Eye (tissue), 1 donor: Measurements from ENCODE around the gene SERPINH1.

Experiments used
- DNase-seq: peaks from one replicate; pipeline ENCODE4 v3.0.0-alpha.2; 2015

Gene SERPINH1

DNA sequence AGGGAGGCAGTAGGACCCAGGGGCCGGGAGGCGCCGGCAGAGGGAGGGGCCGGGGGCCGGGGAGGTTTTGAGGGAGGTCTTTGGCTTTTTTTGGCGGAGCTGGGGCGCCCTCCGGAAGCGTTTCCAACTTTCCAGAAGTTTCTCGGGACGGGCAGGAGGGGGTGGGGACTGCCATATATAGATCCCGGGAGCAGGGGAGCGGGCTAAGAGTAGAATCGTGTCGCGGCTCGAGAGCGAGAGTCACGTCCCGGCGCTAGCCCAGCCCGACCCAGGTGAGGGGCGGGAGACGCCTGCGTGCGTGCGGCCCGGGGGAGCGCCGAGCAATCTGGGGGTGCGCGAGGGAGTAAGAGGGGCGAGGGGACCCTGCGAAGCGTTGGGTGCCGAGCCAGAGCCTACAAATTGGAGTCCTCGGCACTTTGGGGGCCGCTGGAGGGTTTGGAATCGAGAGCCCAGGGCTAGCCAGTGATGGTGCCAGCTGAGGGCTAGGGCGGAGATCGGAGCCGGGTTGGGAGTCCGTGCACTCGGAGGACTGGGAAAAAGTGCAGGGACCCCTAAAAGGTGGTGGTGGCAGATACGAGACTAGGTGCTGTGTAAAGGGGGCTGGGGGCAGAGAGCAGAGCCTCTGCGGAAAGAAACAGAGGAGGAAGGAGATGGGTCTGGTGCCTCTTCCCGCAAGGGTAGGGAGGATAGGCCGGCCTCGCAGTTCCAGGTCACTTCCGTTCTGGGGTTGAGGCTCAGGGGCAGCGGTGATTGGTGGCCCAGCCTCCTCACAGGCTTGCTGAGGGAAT lies at the start of gene SERPINH1:
TSS of gene SERPINH1 (plus strand) at position 206 of the 788 bp plus-strand sequence. CDS start 4,097 bp downstream, outside the sequence.
- peak; percentile 94 for DNase-seq

DNA sequence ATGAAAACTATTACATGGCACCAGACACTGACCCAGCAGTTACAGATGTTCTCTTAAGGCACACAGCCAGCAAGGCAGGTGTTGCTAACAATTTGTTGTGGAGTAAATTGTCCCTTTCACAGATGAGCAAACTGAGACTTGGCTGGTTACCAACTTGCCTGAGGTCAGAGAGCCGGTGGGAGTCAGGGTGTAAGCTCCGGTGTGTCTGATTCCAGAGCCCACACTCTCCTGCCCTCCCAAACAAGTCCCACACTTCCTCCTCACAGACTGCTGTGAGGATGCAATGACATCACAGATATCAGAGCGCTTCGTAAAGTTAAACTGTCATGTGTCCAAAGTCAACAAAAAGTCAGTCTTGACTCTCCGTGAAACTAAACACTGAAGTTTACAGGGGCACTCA lies 48.8 kb upstream of the SERPINH1 start:
- DNase-seq = no peak

DNA sequence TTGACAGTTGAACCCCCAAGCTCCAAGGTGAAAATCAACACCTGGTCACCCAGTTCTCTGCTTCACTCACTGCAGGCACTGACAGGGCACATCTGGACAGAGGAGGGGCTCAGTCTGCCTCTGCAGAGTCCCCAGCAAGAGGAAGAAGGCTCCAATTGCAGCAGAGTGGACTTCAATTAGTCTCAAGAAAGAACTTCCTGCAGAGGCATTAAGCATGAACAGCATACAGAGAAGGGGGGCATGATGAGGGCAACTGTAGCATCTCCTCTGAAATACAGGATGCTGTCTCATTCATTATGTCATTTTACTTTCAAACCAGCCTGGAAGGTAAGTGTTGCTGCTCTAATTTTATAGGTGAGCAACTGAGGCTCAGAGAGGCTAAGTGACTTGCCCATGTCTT lies 47.5 kb upstream of the SERPINH1 start:
- DNase-seq = no peak

DNA sequence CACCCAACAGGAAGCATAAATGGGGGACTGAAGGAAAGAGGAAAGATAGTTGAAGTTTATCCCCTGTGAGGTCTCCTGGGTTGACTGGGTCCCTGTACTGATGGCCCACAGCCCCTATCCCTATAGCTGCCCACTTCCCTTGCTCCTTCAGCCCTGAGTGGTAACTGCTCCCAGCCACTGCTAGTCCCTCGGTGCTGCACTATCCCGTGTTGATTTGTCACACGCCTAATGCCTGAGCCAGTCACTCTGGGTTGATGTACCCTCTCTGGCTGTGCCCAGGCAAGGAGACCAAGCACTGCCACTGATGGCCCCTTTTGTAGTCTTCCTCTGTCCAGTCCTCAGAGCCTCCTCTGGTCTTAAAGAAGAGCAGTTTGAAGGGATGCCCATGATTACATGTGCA lies 45.9 kb upstream of the SERPINH1 start:
- DNase-seq = no peak

DNA sequence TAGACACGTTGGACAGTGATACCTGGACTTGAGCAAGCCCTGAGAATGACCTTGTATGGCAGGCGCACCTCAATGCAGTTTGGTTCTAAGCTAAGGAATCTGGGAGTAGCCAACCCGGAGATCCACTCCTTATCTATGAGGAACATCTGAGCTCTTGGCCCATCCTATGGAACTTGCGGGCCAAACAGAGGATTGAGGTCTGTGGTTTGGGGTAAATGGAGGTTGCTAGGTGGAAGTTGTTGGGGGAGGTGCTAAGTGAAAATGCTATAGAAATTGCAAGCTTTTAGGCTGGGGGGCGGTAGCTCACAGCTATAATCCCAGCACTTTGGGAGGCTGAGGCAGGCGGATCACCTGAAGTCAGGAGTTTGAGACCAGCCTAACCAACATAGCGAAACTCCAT lies 45.2 kb upstream of the SERPINH1 start:
- no peak for DNase-seq

DNA sequence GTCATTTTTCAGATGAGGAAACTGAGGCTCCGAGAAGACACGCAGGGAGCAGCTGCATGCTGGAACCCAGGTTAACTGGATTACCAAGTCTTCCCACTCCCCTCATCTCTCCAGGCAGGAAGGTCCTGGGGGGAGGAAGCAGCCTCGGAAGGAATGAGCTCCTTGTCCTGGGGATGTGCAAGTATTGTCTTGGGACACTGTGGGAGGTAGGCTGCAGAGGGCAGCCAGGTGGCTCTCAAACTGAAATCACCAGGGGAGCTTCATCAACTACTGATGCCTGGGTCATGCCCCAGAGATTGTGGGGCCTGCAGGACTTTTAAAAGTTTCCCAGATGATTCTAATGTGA lies 43.9 kb upstream of the SERPINH1 start:
- DNase-seq = no peak

DNA sequence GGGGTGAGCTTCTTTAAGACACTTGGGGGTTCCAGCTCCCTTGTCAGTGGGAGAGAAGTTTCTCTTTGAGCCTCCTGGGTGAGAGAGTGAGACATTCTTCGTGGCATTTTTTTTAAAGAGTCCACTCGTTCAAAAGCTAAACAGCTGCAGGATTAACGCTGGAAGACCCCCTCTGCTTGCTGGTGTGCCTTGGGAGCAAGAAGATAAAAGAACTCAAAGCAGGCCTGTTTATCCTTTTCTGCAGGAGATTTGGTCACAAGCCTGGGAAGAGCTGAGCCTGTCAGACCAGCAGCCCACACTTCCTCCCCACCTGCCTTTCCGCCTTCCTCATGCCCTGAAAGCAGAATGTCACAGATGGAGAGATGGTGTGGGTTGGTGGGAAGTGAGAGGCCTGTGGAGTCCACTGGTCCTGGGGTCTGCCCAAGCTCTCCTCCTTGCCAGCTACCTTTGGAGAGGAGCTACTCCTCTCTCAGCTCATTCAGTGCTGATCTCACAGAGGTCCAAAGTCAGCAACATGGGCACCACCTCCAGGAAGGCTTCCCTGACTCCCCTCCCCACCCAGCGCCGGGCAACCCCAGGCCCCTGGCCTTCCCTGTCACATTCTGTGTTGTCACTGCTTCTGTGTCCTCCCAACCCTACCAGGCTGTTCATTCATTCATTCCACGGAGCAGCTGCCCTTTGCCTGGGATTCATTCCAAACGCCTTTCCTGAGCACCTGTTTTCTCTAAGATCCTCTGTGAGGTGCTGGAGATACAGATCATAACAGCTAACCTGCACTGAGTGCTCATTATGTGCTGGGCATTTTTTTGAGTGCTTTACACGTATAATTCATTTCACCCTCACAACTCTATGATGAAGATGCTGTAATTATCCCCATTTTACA lies 43.0 kb upstream of the SERPINH1 start:
- DNase-seq = no peak

DNA sequence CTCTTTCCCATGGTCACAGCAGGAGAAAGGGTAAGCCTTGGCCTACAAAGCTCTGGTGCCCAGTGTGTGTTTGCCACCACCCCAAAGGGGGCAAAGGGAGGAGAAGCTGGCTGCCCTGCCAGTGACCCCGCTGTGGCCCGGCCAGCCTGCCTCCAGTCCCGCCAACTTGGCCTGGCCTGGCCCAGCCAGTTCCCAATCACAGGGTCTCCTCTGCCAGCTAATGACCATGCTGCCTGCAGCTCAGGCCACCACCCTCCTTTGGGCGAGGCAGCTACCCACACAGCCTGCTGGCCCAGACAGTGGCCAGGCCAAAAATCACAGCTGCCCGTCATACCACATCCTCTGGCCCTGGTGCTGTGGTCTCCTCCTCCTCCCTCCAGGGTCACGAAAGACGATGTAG lies 41.4 kb upstream of the SERPINH1 start:
- DNase-seq = no peak

DNA sequence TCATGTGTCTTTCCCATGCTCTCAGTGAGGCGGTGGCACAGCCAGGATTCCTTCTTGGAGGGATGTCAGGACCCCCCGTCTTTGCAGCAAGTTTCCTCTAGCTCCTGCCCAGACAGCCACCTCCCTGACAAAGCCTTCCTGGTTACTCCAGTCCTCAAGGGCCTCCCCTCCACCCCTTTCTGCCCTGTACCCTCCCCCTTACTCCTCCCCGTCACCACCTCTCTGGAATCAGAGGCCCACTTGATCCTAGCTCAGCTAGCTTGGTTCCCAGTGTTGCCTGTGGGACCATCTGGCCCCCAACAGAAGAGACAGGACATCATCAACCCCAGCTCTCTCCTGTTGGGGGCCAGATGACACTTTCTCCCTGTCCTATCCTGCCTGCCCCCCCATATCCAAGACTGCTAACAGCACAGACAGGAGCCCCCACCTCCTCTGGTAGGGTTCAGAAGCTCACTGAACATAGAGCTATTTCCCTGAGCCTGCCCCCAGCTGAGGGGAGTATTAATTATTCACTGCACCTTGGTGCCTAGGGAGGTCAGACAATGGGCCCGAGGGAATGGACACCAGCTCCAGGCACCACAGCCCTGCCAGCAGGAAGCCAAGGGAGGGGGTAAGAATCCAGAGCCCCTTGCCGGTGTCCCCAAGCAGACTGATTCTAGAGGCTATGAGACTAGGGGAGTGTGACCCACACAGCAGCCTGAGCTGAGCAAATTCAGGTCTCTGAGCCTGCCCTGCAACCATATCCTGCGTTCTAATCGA lies 39.6 kb upstream of the SERPINH1 start:
- DNase-seq = no peak

DNA sequence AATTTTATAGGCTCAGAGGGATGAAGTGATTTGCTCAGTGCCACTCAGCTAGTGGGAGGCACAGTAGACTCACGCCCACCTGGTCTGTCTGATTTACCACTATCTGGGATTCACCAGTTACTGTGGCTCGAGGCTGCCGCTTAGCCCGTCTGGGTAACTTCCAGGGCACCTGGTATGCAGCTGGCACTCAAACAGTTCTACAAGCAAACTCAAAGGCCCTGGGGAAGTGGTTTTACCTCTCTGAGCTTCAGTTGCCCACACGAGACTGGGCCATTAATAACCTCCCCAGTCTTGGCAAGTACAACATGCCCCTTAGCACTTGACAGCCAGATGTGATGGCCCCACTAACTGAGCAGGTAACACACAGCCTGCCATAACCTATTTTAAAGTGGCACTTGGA lies 38.9 kb upstream of the SERPINH1 start:
- no peak for DNase-seq

DNA sequence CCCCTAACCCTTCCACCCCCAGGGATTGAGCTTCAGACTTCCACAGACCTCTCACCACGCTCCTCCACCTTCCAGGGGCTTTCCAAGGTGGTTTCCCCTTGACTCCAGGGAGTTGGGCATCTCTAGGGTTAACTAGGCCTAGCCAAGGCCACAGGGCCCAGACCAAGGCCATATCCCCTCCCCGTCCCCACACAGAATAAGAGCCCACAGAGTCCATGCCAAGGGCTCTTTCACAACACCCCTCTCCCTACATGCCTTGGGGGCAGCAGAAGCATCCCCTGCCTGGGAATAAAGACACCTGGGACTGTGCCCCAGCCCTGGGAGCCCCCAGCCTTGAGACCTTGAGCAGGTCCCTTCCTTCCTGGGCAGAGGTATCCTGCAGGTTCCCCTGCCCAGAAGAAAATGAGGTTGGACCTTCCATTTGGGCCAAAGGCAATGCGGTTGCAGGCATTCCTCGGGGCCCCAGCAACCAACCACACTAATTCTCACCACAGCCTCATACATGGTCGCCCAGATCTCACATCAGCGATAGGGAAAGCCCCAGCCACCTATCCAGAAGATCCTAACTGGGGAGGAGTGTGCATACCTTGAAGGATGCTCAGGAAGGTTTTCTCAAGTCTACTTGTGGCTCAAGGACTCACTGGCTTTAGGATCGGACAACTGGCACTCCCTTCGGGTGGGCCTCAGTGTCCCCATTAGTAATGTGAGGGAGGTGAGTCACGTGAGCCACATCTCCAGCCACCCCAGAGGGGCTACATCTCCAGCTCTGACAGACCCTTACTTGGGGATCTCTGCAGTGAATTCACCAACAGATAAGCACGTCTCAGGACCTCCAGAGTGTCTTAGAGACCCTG lies 38.0 kb upstream of the SERPINH1 start:
- DNase-seq = no peak

DNA sequence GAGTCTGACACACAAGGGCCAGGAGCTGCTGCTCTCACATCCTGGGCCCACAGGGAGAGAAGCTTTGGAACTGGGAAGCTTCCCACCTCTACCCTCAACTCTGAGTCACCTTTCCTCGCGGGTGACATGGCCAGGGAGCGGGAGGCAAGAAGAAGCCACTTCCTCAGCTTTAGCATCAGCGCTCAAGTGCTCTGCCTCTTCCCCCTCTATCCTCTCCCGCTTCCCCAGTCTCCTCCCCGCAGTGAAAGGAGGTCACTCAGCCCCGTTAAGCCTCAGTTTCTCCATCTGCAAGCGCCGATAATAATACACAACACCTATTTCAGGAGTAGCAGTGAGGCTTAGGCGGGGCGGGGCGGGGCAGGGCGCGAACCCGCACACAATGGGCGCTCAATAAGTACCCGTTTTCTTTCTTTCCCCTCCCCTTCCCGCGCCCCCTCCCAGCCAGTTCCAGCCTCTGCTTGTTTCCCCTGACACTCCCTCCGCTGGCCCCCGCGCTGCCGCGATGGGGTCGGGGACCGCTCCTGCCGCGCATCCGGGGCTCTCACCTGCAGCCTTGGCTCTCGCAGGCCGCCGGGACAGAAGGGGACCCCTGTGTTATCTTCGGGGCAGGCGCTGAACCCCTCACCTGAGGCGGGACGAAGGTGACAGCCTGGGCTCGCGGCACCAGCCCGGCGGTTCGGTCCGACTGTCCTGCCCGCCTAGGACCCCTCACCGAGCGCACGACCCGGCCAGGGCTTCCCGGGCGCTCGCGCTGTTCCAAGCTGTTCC lies 37.2 kb upstream of the SERPINH1 start:
- peak; percentile 51 for DNase-seq

DNA sequence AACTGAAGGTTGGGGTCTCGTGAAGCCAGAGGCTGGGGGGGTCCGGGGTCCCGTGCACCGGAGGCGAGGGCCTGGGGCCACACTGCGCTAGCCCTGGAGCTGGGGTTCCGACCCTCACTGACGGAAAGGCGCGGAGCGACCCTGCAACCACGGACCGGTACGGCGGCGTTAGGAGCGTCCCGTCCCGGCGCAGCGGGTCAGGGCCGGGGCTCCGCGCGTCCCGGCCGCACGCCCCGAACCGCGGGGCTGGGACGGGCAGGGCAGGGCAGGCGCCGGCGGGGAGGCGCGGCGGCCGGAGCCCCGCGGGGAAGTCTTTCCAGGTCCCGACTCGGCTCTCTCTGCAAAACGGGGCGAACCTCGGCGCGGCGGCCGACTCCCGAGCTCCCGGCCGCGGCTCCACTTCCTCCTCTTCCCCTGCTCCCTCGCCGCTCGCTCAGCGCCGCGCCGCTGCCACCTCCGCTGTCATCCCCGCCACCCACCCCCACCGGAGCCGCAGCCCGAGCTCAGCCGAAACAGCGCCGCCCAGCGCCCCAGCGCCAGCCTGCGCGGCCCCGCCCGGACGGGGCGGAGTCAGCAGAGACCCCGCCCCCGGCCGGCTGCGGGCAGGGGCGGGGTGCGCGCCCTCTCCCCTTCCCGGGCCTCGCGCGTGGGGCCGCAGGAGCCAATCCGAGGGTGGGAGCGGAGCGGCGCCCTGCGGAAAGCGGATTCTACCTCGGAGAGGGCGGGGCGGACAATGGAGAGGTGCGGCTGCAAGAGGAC lies 36.4 kb upstream of the SERPINH1 start, which contains the start of gene GDPD5:
TSS of gene GDPD5 (minus strand) at position 509 of the 759 bp plus-strand sequence. CDS start 48,206 bp downstream, outside the sequence.
- peak; percentile 95 for DNase-seq

DNA sequence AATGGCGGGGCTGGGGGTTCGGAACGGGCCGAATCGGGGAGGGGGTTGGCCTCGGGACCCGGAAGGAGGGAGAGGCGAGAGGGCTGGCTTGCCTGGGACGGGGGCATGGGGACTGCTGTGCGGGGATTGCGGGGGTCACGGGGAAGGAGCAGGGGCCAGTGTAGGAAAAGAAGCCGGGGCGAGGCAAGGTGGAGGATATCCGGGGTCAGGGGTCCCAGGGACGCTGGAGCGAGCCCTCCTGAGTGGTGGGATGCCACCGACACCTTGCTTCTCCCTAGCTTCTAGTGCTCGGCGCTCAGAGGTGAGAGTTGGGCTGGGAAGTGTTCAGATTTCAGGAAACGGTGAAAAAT lies 35.9 kb upstream of the SERPINH1 start:
- peak; percentile 56 for DNase-seq

DNA sequence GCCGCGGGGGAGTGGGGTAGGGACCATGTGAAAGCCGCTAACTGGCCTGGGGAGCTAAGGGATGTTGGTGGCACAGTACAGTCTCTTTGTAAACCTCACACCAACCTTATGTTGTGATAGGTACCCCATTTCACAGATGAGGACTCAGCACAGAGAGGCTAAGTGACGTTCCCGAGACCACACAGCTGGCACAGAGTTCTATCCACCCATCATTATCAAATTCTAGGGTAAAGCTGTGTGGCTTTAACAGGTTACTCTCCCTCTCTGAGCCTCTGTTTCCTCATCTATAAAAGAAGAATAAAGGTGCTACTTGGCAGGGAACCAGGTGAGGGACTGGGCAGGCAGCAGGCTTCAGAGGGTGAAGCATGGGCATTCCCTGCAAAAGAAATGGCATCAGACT lies 34.9 kb upstream of the SERPINH1 start:
- no peak for DNase-seq

DNA sequence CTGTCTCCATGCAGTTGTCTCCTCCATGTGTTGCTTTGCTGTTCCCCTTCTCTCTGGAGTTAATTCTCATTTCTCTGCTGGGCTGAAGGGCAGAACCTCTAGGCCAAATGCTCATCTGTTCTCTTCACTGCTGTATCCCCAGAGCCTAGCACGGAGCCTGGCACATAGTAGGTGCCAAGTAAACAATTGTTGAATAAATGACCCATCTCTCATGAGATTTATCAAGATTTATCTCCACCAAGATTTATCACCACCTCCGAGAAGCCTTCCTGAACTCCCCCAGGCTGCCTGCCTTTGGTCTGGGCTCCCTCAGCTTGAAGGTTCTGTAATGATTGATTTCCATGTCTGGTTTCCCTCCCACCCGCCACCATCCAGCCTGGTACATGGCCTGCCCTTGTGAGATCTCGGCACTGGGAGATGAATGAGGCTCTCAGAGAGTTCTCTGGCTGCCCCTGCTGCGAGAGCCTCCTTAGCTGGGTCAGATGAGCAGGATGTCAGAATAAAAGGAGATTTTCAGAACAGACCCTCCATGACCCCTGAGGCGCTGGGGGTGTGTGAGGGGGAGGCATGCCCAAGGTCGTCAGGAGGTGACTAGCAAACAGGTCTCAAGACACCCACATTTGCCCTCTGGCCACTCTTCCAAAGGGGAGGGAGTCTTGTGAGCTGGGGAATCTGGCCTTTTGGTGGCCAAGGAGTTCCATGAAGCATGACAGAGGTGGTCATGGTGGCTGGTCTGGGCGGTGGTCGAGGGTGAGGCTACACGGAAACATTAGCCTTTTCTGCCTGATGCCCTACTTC lies 33.9 kb upstream of the SERPINH1 start:
- DNase-seq = no peak

DNA sequence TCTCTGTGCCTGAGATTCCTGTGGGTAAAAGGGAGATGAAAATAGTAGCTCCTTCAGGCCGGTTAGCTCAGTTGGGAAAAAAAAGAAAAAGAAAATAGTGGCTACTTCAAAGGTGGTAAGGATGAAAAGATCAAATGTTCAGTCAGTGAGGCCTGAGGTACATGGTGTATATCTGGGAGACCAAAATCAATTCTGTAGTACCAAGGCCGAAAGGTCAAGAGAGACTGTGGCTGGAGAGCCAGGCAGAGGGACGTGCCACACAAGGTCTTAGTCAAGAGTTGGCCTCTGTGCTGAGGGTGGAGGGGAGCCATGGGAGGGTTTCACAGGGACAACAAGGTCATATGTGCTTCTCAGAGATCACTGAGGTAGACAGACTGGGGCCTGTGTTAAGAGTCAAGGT lies 31.5 kb upstream of the SERPINH1 start:
- DNase-seq = no peak

DNA sequence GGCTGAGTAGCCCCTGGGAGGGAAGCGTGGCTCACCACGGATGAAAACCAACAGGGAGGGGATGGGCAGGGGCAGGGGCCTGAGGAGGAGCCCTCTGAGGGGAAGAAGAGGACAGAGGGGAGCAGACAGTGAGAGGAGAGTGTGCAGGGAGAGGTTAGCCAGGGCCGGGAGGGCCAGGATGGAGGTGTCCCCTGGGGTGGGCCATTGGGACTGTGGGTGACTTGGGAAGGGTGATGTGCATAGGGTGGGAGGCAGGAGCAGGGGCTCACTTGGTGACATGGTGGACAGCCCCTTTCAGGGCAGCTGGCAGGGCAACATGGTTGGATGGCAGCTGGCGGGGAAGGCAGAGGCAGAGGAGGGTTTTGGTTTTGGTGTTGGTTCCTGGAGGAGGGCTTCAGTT lies 30.7 kb upstream of the SERPINH1 start:
- no peak for DNase-seq

DNA sequence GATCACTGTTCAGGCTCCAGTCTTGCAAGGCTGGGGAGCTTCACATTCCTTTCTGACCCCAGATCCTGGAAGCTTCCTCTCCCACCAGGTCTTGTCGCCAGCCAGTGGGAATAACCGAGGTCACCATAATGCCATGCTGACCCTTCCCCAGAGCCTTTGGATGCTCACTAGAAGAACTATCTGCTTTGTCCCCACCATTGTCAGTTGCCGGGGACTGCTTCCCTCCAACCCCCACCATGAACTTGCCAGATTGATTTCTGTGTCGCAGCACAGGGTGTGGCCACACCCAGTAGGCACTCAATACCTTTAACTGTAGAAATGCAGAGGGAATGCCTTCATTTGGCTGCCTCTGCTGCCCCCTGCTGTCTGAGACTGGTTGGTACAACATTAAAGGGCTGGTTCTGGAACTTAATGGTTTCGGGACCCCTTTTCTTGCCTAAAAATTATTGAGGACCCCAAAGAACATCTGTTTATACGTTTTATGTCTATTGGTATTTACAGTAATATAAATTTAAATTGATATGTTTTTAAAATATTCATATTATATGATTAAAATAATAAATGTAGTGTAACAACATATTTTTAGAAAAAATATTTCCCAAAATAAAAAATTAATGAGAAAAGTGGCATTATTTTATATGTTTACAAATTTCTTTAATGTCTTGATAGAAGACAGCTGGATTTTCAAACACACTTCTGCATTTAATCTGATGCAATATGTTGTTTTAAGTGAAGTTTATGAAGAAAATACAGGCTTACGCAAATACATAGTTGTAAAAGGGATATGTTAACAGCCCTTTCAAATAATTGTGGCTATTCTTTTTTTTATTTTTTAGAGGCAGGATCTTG lies 29.6 kb upstream of the SERPINH1 start:
- peak; percentile 91 for DNase-seq
